ENCODE measurements around the gene KLHL30.

DNA sequence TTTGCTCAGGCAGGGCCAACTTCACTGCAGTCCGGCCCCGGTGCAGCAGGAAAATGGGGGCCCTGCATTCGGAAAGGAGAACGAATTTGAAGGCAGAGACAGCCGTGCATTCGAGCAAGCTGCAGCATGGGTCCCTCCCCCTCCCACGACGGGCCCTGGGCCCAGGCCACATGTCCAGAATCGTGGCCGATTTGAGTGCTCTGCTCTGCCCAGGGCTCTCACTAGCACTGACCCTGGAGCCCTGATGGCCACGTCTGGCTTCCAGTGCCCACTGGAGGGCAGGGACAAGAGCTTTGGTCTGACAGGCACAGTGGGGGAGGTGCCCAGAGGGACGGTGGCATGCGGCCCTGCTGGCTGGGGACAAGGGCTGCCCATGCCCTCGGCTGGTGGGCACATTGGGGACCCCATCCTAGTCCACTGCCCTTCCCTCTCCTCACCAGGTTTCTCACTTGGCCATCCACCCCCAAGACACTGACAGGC is 14.4 kb upstream of the KLHL30 start:
- TF ChIP-seq RAD21 (IDR thresholded peaks at IDR 0.05; ENCODE audit: low read depth) (no peak), EP300 (IDR thresholded peaks at IDR 0.05; ENCODE audit: borderline replicate concordance) (no peak), TAF1 (IDR thresholded peaks at IDR 0.05; ENCODE audit: low read depth) (no peak), MAX (IDR thresholded peaks at IDR 0.05) (no peak)
- TF ChIP-seq, protein P1, sequence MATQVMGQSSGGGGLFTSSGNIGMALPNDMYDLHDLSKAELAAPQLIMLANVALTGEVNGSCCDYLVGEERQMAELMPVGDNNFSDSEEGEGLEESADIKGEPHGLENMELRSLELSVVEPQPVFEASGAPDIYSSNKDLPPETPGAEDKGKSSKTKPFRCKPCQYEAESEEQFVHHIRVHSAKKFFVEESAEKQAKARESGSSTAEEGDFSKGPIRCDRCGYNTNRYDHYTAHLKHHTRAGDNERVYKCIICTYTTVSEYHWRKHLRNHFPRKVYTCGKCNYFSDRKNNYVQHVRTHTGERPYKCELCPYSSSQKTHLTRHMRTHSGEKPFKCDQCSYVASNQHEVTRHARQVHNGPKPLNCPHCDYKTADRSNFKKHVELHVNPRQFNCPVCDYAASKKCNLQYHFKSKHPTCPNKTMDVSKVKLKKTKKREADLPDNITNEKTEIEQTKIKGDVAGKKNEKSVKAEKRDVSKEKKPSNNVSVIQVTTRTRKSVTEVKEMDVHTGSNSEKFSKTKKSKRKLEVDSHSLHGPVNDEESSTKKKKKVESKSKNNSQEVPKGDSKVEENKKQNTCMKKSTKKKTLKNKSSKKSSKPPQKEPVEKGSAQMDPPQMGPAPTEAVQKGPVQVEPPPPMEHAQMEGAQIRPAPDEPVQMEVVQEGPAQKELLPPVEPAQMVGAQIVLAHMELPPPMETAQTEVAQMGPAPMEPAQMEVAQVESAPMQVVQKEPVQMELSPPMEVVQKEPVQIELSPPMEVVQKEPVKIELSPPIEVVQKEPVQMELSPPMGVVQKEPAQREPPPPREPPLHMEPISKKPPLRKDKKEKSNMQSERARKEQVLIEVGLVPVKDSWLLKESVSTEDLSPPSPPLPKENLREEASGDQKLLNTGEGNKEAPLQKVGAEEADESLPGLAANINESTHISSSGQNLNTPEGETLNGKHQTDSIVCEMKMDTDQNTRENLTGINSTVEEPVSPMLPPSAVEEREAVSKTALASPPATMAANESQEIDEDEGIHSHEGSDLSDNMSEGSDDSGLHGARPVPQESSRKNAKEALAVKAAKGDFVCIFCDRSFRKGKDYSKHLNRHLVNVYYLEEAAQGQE (IDR thresholded peaks at IDR 0.05; ENCODE audit: low read depth) = no peak

Data from Ishikawa (cell line).